Epithelial cell of proximal tubule (primary cell): Measurements from ENCODE around the gene DNAH12. TPM values are rescaled to one million over a fixed set of nuclear protein-coding genes. Genes with fewer than 3 reads are reported as not detected.

Experiments used
- DNase-seq: peaks from one replicate; pipeline ENCODE4 v3.0.0-alpha.2; 2011; ENCODE audit warnings: low read depth
- H3K4me3 ChIP-seq: 2 replicates; pipeline ENCODE4 v1.5.1; 2011; ENCODE audit warnings: low read depth, mild to moderate bottlenecking, low read length
- CTCF ChIP-seq: conservative IDR thresholded peaks from 2 replicates; pipeline ENCODE4 v1.5.1; 2012; ENCODE audit warnings: low read depth, mild to moderate bottlenecking, low read length
- total RNA-seq: library from RNA; depleted of rRNA; stranded (reverse); fragments of >200 nt; gene quantifications from 2 replicates; pipeline ENCODE4 v1.2.3, GENCODE V29; 2015

Gene DNAH12, protein sequence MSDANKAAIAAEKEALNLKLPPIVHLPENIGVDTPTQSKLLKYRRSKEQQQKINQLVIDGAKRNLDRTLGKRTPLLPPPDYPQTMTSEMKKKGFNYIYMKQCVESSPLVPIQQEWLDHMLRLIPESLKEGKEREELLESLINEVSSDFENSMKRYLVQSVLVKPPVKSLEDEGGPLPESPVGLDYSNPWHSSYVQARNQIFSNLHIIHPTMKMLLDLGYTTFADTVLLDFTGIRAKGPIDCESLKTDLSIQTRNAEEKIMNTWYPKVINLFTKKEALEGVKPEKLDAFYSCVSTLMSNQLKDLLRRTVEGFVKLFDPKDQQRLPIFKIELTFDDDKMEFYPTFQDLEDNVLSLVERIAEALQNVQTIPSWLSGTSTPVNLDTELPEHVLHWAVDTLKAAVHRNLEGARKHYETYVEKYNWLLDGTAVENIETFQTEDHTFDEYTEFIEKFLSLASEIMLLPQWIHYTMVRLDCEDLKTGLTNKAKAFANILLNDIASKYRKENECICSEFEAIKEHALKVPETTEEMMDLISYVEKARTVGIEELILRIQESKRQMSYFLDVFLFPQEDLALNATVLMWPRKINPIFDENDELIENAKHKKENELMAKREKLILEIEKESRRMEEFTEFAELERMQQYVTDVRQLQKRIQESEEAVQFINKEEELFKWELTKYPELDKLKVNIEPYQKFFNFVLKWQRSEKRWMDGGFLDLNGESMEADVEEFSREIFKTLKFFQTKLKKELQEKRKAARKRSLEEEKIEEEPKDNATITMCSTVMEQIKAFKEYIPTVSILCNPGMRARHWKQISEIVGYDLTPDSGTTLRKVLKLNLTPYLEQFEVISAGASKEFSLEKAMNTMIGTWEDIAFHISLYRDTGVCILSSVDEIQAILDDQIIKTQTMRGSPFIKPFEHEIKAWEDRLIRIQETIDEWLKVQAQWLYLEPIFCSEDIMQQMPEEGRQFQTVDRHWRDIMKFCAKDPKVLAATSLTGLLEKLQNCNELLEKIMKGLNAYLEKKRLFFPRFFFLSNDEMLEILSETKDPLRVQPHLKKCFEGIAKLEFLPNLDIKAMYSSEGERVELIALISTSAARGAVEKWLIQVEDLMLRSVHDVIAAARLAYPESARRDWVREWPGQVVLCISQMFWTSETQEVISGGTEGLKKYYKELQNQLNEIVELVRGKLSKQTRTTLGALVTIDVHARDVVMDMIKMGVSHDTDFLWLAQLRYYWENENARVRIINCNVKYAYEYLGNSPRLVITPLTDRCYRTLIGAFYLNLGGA (N-terminal part only)
- total RNA-seq: not detected in 2 replicates

DNA sequence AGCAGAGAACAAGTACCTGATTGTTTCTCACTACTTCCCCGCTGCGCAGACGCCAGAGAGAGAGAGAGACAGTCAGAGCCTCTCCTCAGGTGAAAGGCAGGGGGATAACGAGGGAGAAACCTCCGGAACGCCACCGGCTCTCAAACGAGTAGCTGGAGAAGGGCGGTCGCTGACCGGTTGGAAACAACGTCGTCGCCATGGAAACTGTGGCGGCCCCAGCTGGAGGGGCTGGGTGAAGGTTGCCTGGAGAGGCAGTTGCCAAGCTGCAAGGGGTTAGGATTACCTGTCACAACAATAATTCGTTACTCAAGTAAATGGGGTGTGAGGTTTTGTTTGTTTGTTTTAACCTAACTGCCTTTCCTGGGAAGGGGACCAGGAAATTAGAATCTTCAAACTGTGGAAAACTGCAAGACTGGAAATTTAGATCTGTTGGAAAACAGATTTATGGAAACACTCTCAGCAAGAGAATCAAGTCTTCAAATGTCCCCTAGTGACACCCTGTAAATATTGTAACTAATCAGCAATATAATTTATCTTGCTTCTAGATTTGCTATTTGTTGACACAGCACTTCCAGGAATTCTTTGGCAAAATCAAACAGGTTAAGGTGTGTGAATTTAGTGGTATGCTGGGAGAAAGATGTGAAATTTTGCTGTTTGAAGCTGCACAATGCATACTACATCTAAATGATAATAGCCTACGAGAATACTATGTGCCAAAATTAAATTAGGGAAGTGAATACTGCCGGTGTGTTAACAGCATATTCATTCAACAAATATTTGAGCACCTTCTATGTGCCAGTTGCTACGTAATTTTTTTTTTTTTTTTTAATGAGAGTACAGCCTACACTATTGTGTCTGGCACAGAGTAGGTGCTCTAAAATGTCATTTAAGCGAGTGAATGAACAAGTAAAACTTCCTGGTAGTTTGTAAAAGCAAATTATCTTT is at the start of gene DNAH12:
TSS of gene DNAH12 (minus strand) at position 164 of the 945 bp plus-strand sequence. CDS start 1,474 bp downstream, outside the sequence.
- peak within 1 kb of the TSS; percentile 56 for H3K4me3 ChIP-seq
- TF ChIP-seq CTCF: no peak
- no peak for DNase-seq

GRCh38 chr3:57592306-57592705 is 48.2 kb upstream of the DNAH12 start:
- no peak for DNase-seq
- no peak overlapping the region for H3K4me3 ChIP-seq
- no peak for TF ChIP-seq CTCF

DNA sequence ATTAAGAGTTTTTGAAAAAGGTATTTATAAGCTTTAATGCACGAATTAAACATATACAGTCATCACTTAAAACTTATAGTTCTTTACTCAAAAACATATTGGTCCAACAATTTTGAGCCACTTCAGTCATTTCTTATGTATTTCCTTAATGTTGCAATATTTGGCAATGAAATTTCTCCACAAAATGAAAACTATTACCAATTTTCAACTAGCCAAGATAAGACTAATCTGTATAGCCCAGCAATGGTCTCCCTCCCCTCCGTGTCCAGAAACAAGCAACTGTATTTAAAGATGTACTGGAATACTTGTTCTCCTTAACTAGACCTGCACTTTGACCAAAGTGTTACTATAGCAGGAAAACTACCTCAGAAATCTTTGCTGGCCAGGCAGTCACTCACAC is 43.8 kb upstream of the DNAH12 start:
- no peak for TF ChIP-seq CTCF
- no peak for DNase-seq
- no peak overlapping the region for H3K4me3 ChIP-seq

DNA sequence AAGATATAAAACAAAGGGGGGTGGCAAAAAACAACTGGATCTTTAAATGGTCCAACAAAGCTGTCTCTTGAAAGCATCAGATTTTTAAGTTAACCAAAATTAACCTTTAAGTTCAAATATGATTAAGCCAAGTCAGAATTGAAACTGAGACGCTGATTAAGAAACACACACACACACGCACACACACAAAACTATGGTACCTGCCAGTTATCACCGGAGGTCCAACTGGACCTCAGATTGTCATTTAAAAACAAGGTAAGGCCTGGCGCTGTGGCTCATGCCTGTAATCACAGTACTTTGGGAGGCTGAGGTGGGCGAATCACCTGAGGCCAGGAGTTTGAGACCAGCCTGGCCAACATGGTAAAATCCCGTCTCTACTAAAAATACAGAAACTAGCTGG is 42.6 kb upstream of the DNAH12 start:
- no peak for DNase-seq
- H3K4me3 ChIP-seq: no peak overlapping the region
- TF ChIP-seq CTCF: no peak

DNA sequence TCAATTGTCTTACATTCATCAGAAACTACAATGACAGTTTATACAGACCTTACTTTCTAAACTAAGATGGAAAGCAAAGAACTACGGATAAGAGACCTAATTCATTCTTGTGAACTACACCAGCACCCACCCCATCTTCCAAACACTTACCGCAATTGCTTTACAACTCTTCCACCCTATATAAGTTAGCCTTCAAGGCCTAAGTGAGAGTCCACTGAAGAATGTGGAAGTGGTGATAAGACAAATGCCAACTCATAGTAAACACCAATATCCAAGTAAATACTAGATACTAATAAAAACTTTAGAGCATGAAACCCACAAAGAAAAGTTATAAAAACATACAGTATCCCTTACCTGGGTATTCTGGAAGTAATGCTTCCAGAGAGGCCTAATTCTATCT is 39.4 kb upstream of the DNAH12 start:
- no peak overlapping the region for H3K4me3 ChIP-seq
- DNase-seq: no peak
- no peak for TF ChIP-seq CTCF
